HepG2 (cell line): ENCODE measurements around the gene TMEM154. TPM values are rescaled to one million over a fixed set of nuclear protein-coding genes. Genes with fewer than 3 reads are reported as not detected.

ENCODE experiments used
- ATAC-seq: fragments of 200-7000 bp; cut with Tn5 transposase; 3 replicates; pipeline ENCODE4 v1.9.1; 2020; ENCODE audit warnings: mild to moderate bottlenecking, moderate library complexity
- BruUV-seq: library from RNA; stranded (reverse); fragments of 400-500 nt; replicated peaks from 2 replicates; lab custom pipeline; 2021; lab: Mats Ljungman, UMichigan
- CTCF ChIA-PET: fragments of 300-600 bp; formaldehyde crosslinking; extraction: SDS; loops from one replicate; lab custom pipeline; 2021; ENCODE audit warnings: low total read pairs, inconsistent platforms, low intra/inter-chr PET ratio; lab: Yijun Ruan, JAX
- POLR2A ChIA-PET: fragments of 350-600 bp; sonication (Branson Sonifier 250); formaldehyde crosslinking; loops from one replicate; lab custom pipeline; 2020; ENCODE audit warnings: antibody characterized with exemption, inconsistent platforms; lab: Yijun Ruan, JAX
- DNase-seq: peaks from one replicate; pipeline ENCODE4 v3.0.0-alpha.2; 2015; ENCODE audit warnings: low spot score
- FAIRE-seq: peaks from 3 replicates; lab custom pipeline; 2011; peaks lifted over from hg19 to GRCh38; lab: Jason Lieb, UNC
- H2AFZ ChIP-seq: one replicate; pipeline ENCODE4 v1.6.1; 2011; ENCODE audit warnings: low read length, inconsistent platforms
- H3K27ac ChIP-seq: fragments of 300-600 bp; 3 replicates; pipeline ENCODE4 v1.8.0; 2011; ENCODE audit warnings: mixed run types, mild to moderate bottlenecking, mixed read lengths, low read length, inconsistent platforms; ENCODE audit not compliant: insufficient read depth; ENCODE audit errors: extremely low read length
- H3K27me3 ChIP-seq, 2 experiments: fragments of 200-600 bp in 1 of 2; 2 replicates in 1 of 2; 3 replicates in 1 of 2; pipeline versions ENCODE4 v1.6.0 to v1.8.0; 2011; ENCODE audit warnings: low read length in 2 of 2, mild to moderate bottlenecking in 2 of 2, moderate library complexity in 2 of 2, inconsistent platforms in 1 of 2; ENCODE audit not compliant: insufficient read depth in 2 of 2, control insufficient read depth in 1 of 2
- H3K36me3 ChIP-seq, 2 experiments: fragments of 200-600 bp in 1 of 2; replicated peaks in 1 of 2; 2 replicates in 1 of 2; 3 replicates in 1 of 2; pipeline versions ENCODE4 v1.5.1 to v1.8.0; 2011; ENCODE audit warnings: low read length in 2 of 2, inconsistent platforms in 1 of 2; ENCODE audit not compliant: insufficient read depth in 2 of 2, control insufficient read depth in 1 of 2
- H3K4me1 ChIP-seq: 2 replicates; pipeline ENCODE4 v1.5.1; 2012; ENCODE audit warnings: low read length, inconsistent platforms; ENCODE audit not compliant: insufficient read depth
- H3K4me2 ChIP-seq: 2 replicates; pipeline ENCODE4 v1.6.0; 2011; ENCODE audit warnings: low read depth, low read length, inconsistent platforms
- H3K4me3 ChIP-seq, 3 experiments: fragments of 200-600 bp in 1 of 3; sonication (generic), shearing (Covaris generic) in 1 of 3; replicated peaks in 1 of 3; 2 replicates each; pipeline ENCODE4 v1.5.1; 2011 to 2016; ENCODE audit warnings: low read length in 3 of 3, inconsistent platforms in 2 of 3, low read depth in 2 of 3, mild to moderate bottlenecking in 2 of 3, control low read depth in 1 of 3, mixed read lengths in 1 of 3; ENCODE audit not compliant: insufficient read depth in 1 of 3
- H3K79me2 ChIP-seq: one replicate; pipeline ENCODE4 v1.6.1; 2011; ENCODE audit warnings: low read length, inconsistent platforms; ENCODE audit not compliant: insufficient read depth
- H3K9ac ChIP-seq: 2 replicates; pipeline ENCODE4 v1.6.0; 2011; ENCODE audit warnings: mild to moderate bottlenecking, low read depth, low read length, inconsistent platforms; ENCODE audit not compliant: insufficient read depth
- H3K9me3 ChIP-seq: 2 replicates; pipeline ENCODE4 v1.5.1; 2012; ENCODE audit warnings: mild to moderate bottlenecking, low read length
- H4K20me1 ChIP-seq: 2 replicates; pipeline ENCODE4 v1.6.0; 2011; ENCODE audit warnings: inconsistent platforms, mild to moderate bottlenecking, low read length, moderate library complexity; ENCODE audit not compliant: insufficient read depth
- FOXA1 ChIP-seq, 2 experiments: fragments of 450-650 bp in 1 of 2; sonication (generic) in 1 of 2; formaldehyde crosslinking in 1 of 2; IDR thresholded peaks; 2 replicates each; pipeline versions ENCODE4 v1.4.0 to v1.6.1; 2016 to 2020; ENCODE audit warnings: missing genetic modification reagents in 1 of 2
- FOXP1 ChIP-seq, 2 experiments: fragments of 450-650 bp in 1 of 2; IDR thresholded peaks; 2 replicates each; pipeline ENCODE4 v1.6.1; 2017 to 2018; ENCODE audit warnings: antibody characterized with exemption in 1 of 2
- NR2F1 ChIP-seq, 2 experiments: fragments of 450-650 bp in 1 of 2; formaldehyde crosslinking in 1 of 2; IDR thresholded peaks; 2 replicates each; pipeline versions ENCODE4 v1.5.0 to v1.6.1; 2016 to 2020; ENCODE audit warnings: mild to moderate bottlenecking in 1 of 2, missing compliant biosample characterization in 1 of 2, missing genetic modification reagents in 1 of 2, moderate library complexity in 1 of 2
- PAWR ChIP-seq: sonication (generic); formaldehyde crosslinking; IDR thresholded peaks from 2 replicates; pipeline ENCODE4 v1.4.0; 2020; ENCODE audit warnings: missing genetic modification reagents, mild to moderate bottlenecking, borderline replicate concordance
- PAX8 ChIP-seq: sonication (generic); formaldehyde crosslinking; IDR thresholded peaks from 2 replicates; pipeline ENCODE4 v1.8.0; 2022; ENCODE audit warnings: mild to moderate bottlenecking, missing genetic modification reagents, borderline replicate concordance
- PRDM15 ChIP-seq: sonication (generic); formaldehyde crosslinking; IDR thresholded peaks from 2 replicates; pipeline ENCODE4 v1.4.0; 2020; ENCODE audit warnings: missing genetic modification reagents
- RARA ChIP-seq: IDR thresholded peaks from 2 replicates; pipeline ENCODE4 v1.6.1; 2016; ENCODE audit warnings: missing genetic modification reagents, missing compliant biosample characterization
- ZEB1 ChIP-seq: IDR thresholded peaks from 2 replicates; pipeline ENCODE4 v1.6.1; 2012; ENCODE audit warnings: mild to moderate bottlenecking, low read depth, inconsistent platforms; ENCODE audit not compliant: insufficient replicate concordance
- ZNF839 ChIP-seq: sonication (generic); formaldehyde crosslinking; IDR thresholded peaks from 2 replicates; pipeline ENCODE4 v1.4.0; 2020; ENCODE audit warnings: missing genetic modification reagents, mild to moderate bottlenecking, borderline replicate concordance
- WGBS: methylation state at CpG from one replicate; pipeline ENCODE4 v1.1.6; 2017; ENCODE audit warnings: low lambda C conversion rate; 5-methylcytosine and 5-hydroxymethylcytosine counted together
- in situ Hi-C: cut with HindIII; loops from 2 replicates; pipeline ENCODE4 v1.10.0; 2017; ENCODE audit warnings: low pct_unique_long_range_greater_than_20kb; ENCODE audit not compliant: extremely low pct_ligation_motif_present
- intact Hi-C: fragments of 100-400 bp; cut with micrococcal nuclease; formaldehyde crosslinking; loops from one replicate; pipeline ENCODE4 v1.10.0; 2022; ENCODE audit not compliant: unreplicated experiment
- polyA plus RNA-seq, 8 experiments: library from polyadenylated mRNA; depleted of rRNA in 3 of 8; stranded (reverse) in 7 of 8; unstranded in 1 of 8; fragments of >200 nt; fragmentation: Illumina TruSeq in 4 of 8; extraction: Trizol in 4 of 8; gene quantifications; 2 replicates each; pipeline versions ENCODE4 v1.2.1 to v1.2.3, GENCODE V29; 2011 to 2016; ENCODE audit warnings: low read depth in 4 of 8, missing spikeins in 1 of 8, mixed read lengths in 1 of 8; ENCODE audit not compliant: insufficient read depth in 1 of 8
- total RNA-seq, 5 experiments: library from RNA; depleted of rRNA; stranded (reverse); fragments of >200 nt; fragmentation: Illumina TruSeq; extraction: Trizol; gene quantifications; 2 replicates each; pipeline ENCODE4 v1.2.3, GENCODE V29; 2016; ENCODE audit warnings: low read depth in 1 of 5
- TF ChIP-seq, protein P1 (sequence below): sonication (generic); formaldehyde crosslinking; IDR thresholded peaks from 2 replicates; pipeline ENCODE4 v1.8.0; 2022; ENCODE audit warnings: missing genetic modification reagents, mild to moderate bottlenecking, inconsistent platforms, borderline replicate concordance

TMEM154 gene
- total and polyA plus RNA-seq, 2 of the 13 experiments (the other 11 are each of a cell fraction or from before 2014, with no cell fraction given): 0.03 TPM; not detected in 1

GRCh38 chr4:152585023-152585441, 94.8 kb downstream of the TMEM154 start:
- POLR2A ChIA-PET: no interaction called here
- no peaks in the 10 kb centered on the region for H3K36me3 ChIP-seq
- CTCF ChIA-PET: no interaction called here
- no peak for TF ChIP-seq PAWR (CRISPR knock-in tag)
- TF ChIP-seq, protein P1, sequence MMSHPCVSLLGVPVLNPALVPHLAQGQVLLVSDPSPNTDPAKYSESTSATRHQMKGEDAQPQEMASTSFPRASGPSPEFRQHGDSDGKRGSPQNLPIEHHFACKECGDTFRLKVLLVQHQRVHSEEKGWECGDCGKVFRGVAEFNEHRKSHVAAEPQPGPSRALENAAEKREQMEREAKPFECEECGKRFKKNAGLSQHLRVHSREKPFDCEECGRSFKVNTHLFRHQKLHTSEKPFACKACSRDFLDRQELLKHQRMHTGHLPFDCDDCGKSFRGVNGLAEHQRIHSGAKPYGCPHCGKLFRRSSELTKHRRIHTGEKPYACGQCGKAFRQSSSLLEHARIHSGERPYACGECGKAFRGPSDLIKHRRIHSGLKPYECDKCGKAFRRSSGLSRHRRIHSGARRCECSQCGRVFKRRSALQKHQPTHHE (CRISPR knock-in tag): no peak
- no peak for TF ChIP-seq ZNF839 (CRISPR knock-in tag)
- TF ChIP-seq ZEB1: no peak
- TF ChIP-seq PAX8 (CRISPR knock-in tag): no peak
- peaks cover 0 to 6% of the 10 kb centered on the region in 2 experiments; a peak in 2 of 5 replicates for H3K27me3 ChIP-seq
- 6% methylated on average over 7 of the region's 7 CpGs for WGBS
- no peaks in the 10 kb centered on the region for H3K9me3 ChIP-seq
- ATAC-seq (peak; percentile 79), DNase-seq (no peak), FAIRE-seq (peak; percentile 8)
- intact Hi-C loops: loop anchor here (2.0 kb wide), 1 partner anchor 56 kb away; no protein-coding TSS in a partner anchor
- peak overlapping the region; percentile 66 for H3K4me2 ChIP-seq
- H4K20me1 ChIP-seq: no peaks in the 10 kb centered on the region
- H3K79me2 ChIP-seq: no peaks in the 10 kb centered on the region
- no TSS peak for BruUV-seq
- peak overlapping the region; percentile 76 for H2AFZ ChIP-seq
- in situ Hi-C loops: no loop called here
- peak overlapping the region; percentile 34 to 50 (median 42); a peak in 5 of 6 replicates for H3K4me3 ChIP-seq
- peak overlapping the region; percentile 51; the same call in 1 of the 2 replicates for H3K9ac ChIP-seq
- peaks cover 28% of the 10 kb centered on the region for H3K4me1 ChIP-seq
- no peak overlapping the region for H3K27ac ChIP-seq

GRCh38 chr4:152581536-152582160, 98.1 kb downstream of the TMEM154 start:
- DNase-seq (no peak), FAIRE-seq (peak; percentile 49), ATAC-seq (peak; percentile 37; the same call in 1 of the 3 replicates)
- Histone ChIP-seq H3K9me3 (no peaks in the 10 kb centered on the region), H2AFZ (no peak overlapping the region), H3K79me2 (no peaks in the 10 kb centered on the region), H3K4me2 (no peak overlapping the region), H3K4me1 (peaks cover 38% of the 10 kb centered on the region), H3K36me3 (no peaks in the 10 kb centered on the region), H4K20me1 (no peaks in the 10 kb centered on the region), H3K27me3 (peaks cover 4 to 6% of the 10 kb centered on the region in 2 experiments; a peak in 3 of 5 replicates), H3K9ac (no peak overlapping the region), H3K4me3 (no peak overlapping the region), H3K27ac (no peak overlapping the region)
- under 1% methylated on average over 3 of the region's 3 CpGs for WGBS
- intact Hi-C loops (no loop called here), in situ Hi-C loops (no loop called here)
- CTCF ChIA-PET: no interaction called here
- POLR2A ChIA-PET: no interaction called here
- no TSS peak for BruUV-seq
- TF ChIP-seq FOXP1 (IDR thresholded peaks at IDR 0.05): no peak
- no peak for TF ChIP-seq FOXP1 (CRISPR knock-in tag; IDR thresholded peaks at IDR 0.05)
- 0 out of 2 replicates have a peak, but pooled peaks have one; percentile 24 for TF ChIP-seq RARA (CRISPR knock-in tag)
- no peak for TF ChIP-seq PRDM15 (CRISPR knock-in tag)
- no peak for TF ChIP-seq FOXA1 (IDR thresholded peaks at IDR 0.05)
- TF ChIP-seq FOXA1 (CRISPR knock-in tag; IDR thresholded peaks at IDR 0.05): no peak
- TF ChIP-seq NR2F1 (CRISPR knock-in tag; IDR thresholded peaks at IDR 0.05): peak in 1 of 2 experiments; percentile 61; a peak in 1 of 4 replicates
